ENCODE data around the gene RSU1.

The RSU1 gene

GRCh38 chr10:16741540-16741939 lies 75.7 kb downstream of the RSU1 start:
- DNase-seq (ENCODE audit: low spot score): no peak

DNA sequence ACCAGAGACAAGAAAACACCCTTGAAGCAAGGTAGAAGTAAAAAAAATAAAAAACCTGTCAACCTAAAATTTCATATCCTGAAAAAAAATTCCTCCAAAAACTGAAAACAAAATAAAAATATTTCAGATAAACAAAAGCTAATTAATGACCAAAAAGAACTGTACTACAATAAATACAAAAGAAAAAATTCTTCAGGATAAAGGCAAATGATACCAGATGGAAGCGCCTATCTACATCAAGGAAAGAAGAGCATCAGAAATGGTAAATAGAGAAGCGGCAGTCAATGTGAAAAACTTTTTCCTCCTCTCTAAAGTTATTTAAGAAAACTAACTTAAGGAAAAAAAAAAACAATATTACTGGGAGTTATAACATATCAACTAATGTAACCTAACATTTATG lies 79.8 kb downstream of the RSU1 start:
- DNase-seq (ENCODE audit: low spot score): no peak

DNA sequence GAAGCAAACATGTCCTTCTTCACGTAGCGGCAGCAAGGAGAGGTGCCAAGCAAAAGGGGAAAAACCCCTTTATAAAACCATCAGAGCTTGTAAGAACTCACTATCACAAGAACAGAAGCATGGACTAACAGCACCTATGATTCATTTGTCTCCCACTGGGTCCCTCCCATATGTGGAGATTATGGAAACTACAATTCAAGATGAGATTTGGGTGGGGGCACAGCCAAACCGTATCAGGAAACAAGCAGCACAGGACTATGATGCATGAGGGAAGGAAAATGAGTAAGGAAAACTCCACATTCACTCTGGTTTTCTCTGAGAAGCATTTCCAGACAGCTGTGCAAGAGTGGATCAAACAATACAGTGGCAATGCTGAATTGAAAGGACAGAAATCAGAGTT lies 81.6 kb downstream of the RSU1 start:
- DNase-seq (ENCODE audit: low spot score): no peak

- DNase-seq (ENCODE audit: low spot score): no peak
Observed at GRCh38 chr10:16732376-16732775, 84.8 kb downstream of the RSU1 start.

DNA sequence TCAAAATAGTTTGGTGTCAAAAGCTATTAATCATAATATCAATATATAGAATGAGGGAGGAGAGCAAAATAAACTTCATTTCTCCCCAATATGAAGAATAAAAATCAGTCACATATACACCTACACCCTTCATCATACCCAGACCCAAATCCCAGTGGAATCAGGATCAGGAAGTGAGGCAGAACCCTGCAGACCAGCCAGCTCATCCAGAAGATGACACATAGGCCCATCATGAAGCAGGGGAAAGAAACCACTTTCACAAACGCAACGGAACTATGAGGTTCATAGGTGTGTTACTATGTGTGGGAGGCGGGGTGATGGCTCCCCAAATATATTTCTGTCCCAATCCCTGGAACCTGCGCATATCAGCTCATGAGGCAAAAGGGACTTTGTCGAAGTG lies 89.0 kb downstream of the RSU1 start:
- DNase-seq (ENCODE audit: low spot score): no peak

GRCh38 chr10:16727666-16728065 lies 89.6 kb downstream of the RSU1 start:
- DNase-seq (ENCODE audit: low spot score): no peak

DNA sequence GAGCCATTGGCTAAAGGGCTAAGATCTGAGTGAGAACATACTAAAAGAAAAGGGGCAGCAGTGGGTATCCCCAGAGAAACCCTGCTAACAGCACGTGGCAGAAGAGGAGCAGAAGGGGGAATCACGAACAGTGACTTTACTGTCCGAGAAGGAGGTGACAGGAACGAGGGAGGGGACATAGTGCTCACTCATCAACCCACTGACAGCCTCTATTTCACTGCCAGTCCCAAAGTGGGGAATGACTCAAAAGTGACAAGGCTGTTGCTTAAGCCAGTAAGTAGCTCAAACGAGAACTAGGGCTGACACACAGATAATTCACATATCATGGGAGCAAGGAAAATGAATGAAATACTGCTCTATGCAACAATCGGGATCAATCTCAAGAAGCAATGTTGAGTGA lies 92.7 kb downstream of the RSU1 start:
- DNase-seq (ENCODE audit: low spot score): no peak

- DNase-seq (ENCODE audit: low spot score): no peak
Observed at GRCh38 chr10:16720812-16721211, 96.4 kb downstream of the RSU1 start.

DNA sequence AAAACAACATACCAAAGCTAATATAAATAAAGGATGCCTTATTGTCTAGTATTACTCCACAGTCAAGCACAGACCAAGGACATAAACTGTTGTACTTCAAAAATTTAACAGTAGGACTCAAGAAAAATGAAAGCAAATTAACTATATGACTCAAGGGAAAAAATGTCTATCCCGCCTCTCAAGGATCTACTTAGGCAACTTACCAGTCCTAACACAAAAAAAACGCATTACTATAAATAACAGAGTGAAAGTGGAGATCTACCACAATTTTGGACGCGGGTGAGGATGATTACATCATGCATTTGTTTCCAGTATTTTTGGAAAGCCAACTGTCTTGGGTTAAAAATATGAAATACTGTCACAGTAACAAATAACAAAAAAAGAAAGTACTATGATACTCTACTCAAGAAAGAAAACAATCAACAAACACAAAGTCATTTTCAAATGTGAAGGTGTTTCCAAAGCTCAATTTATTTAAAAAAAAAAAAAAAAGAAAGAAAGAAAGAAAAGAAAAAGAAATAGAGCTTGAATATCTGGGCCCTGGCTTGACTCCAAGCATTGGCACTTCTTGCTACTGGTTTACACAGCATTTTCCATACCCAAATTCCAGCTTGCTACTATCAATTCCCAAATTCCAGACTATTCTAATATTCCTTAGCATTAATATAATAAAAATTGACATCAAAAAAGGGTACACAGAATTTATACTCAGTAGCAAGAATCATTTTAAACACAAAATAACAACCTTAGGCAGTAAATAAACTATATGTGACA lies 99.4 kb downstream of the RSU1 start:
- peak; percentile 95 for DNase-seq (ENCODE audit: low spot score)

DNA sequence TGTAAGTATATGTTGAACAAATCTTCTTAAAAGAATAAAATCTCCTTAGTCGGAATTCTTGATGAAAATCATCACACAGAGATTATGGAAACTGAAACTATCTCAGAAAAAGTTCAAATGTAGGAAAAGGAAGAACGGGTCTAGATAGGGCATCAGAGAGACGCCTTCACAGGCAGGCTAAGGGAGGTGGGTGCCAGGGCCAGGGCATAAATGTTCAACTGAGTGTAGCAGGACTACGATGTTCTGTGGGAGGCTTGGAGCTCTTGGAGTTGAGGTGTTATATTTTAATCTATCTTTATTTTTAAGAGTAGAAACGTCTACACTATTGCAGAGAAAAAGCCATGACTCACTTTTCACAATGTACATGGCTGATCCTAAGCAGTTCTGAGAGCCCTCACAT lies 101.2 kb downstream of the RSU1 start:
- DNase-seq (ENCODE audit: low spot score): no peak

- no peak for DNase-seq (ENCODE audit: low spot score)
Observed at GRCh38 chr10:16713290-16713689, 103.9 kb downstream of the RSU1 start.

DNA sequence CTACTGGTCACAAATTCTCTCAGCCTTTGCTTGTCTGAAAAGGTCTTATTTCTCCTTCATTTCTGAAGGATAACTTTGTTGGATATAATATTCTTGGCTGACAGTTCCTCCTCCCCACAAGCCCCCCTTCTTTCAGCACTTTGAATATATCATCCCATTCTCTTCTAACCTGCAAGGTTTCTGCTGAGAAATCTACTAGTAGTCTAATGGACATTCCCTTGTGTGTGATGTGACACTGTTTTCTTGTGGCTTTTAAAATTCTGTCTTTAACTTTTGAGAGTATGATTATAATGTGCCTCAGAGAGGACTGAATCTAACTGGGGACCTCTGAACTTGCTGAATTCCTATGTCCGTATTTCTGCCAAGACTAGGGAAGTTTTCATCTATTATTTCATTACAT lies 104.3 kb downstream of the RSU1 start:
- DNase-seq (ENCODE audit: low spot score): no peak

DNA sequence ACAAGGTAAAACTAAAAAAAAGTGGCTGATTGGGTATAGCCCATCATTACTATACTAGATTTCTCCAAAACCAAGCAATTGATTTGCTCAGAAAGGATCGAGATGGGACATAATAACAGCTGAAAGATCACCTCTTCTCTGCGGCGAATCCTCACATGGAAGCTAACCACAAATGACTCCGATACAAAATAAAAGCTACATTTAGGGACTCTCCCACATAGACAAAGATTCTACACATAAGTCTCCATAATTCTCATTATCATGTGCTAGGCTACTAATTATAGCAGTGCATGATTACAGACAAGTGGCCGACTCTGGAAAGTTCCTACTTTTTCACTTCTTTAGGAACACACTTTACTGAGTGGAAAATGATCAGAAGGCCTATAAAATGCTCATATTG lies 116.9 kb downstream of the RSU1 start:
- no peak for DNase-seq (ENCODE audit: low spot score)

GRCh38 chr10:16699435-16700057 lies 117.7 kb downstream of the RSU1 start:
- no peak for DNase-seq (ENCODE audit: low spot score)

DNA sequence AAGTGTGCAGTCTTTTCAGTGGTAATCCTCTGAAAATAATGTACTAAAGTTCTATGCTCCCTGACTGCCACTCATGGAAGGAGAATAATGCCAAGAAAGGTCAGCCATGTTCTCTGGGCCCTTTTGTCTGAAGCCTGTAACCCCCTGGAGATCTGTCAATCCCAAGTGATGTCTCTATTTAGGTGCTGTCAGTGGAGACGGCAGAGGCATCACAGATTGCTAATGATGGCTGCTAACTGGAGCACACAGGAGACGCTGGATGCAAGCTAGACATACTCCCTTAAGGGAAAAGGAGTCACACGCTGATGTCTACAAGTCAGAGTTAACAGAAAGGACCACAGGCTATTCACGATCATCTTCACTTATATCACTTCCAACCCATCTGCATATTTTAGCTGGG lies 118.8 kb downstream of the RSU1 start:
- DNase-seq (ENCODE audit: low spot score): no peak

DNA sequence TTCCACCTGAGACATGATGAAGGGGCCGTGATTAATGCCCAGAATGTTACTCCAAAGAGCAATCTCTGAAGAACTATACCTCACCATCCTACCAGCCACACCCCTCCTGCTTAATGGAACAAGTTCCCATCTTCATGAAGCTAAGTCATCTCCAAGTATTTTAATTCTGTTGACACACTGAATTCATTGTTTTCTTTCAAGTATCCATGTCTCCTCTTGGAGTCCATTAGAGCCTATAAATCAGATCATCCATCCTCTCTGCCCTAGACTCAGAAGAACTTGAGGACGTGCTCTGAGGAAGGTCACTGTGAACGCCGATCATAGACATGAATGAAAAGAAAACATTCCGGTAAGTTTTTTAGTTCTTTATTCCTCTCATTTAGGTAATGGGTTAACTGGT lies 126.8 kb downstream of the RSU1 start:
- no peak for DNase-seq (ENCODE audit: low spot score)

- DNase-seq (ENCODE audit: low spot score): no peak
Observed at GRCh38 chr10:16689696-16690095, 127.5 kb downstream of the RSU1 start.

DNA sequence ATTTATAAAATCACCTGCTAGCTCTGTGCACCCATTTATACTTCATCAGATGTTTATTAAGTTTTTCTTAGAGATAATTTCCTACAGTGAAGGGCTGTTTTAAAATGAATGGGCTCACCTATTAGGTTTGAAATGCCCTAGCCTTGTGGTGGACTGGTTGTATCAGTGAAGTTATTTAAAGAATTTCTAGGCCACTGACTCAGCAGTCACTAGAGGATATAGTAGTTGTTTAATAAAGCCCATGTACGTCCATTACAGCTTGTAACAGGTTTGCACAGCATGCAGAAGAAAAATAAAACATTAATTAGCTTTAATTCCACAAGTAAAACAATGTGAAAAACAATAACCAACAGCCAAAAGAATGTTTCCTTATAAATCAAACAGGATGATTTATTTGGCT lies 128.0 kb downstream of the RSU1 start:
- no peak for DNase-seq (ENCODE audit: low spot score)

DNA sequence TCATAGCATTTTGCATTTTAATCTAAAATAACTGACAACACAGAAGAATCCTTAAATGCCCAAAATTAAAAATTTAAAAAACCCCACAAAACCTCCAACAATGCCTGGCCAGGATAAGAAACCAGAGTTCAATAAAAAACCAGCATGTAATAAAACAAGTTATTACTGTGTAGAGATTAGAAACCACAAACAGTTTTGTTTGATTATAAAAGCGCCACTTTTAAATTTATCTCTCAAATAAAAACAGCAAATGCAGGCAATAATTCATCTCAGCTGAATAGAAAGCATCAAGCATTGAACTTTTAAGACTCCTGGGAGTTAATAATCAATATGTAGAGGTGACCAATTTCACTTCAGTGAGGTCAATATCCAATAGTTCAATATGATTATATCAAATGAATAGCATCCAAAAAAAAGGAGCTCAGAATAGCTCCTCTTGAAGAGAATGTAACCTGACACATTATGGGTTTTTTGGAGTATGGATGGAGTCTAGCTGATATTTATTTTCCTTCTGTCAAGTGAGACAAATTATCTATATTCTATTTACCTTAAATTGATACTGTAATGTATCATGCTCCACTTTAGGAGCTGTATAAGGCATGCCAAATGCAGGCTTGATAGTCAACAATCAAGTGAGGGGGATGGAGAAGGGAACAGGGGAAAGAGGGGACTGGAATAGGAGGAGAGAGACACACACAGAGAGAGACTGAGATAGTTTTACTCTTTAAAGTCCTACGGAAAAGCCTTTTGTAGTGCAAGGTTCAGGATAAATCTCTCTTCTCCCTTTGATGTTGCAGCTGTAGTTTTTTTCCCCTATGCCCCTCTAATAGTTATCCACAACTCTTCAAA lies 130.9 kb downstream of the RSU1 start:
- no peak for DNase-seq (ENCODE audit: low spot score)

DNA sequence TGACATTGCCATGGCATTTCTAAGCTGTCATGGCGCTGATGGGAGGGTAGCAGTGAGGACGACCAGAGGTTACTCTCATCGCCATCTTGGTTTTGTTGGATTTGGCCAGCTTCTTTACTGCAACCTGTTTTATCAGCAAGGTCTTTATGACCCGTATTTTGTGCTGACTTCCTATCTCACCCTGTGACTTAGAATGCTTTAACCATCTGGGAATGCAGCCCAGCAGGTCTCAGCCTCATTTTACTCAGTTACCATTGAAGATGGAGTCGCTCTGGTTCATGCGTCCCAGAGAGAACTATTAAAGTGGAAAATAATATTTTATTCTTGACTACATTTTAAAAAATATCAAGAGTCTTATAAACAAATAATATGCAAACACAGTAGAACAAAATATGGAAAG lies 131.7 kb downstream of the RSU1 start:
- DNase-seq (ENCODE audit: low spot score): no peak

DNA sequence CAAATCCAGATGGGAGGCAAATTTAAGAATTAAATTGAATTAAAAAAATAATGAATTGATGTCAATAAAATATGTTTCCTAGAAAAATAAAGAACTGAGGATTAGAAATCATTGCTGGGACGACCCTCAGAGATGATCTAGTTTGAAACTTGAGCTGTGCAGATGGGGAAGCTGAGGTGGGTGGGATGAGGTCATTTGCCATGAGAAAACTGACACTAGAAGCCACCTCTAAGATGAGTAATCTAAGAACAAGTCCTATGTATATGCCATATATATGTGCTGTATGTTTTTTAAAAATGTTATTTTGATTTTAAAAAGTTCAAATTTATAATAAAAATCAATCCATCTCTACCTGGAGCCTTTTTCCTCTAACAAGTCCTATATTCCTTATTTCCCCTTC lies 135.7 kb downstream of the RSU1 start:
- DNase-seq (ENCODE audit: low spot score): no peak

GRCh38 chr10:16679511-16679910 lies 137.7 kb downstream of the RSU1 start:
- peak; percentile 65 for DNase-seq (ENCODE audit: low spot score)

GRCh38 chr10:16675334-16675733 lies 141.9 kb downstream of the RSU1 start:
- no peak for DNase-seq (ENCODE audit: low spot score)

Measured in cerebellar cortex (tissue), 1 donor.